Lower lobe of right lung (tissue), 2 donors: ENCODE data around the gene MBNL2. TPM values are rescaled to one million over a fixed set of nuclear protein-coding genes. Genes with fewer than 3 reads are reported as not detected.
A peak's percentile ranks its signal among the peaks of the same experiment; 100 is the strongest.

Source experiments
- ATAC-seq, 2 donors: fragments of 200-7000 bp; cut with Tn5 transposase; one replicate each; pipeline ENCODE4 v1.9.1; 2020 to 2022; ENCODE audit warnings: mild to moderate bottlenecking in 2 of 2, moderate library complexity in 2 of 2
- DNase-seq: peaks from one replicate; pipeline ENCODE4 v3.0.0-alpha.2; 2020
- H3K27ac ChIP-seq: fragments of 200-600 bp; one replicate; pipeline ENCODE4 v1.8.0; 2022
- H3K27me3 ChIP-seq: fragments of 200-600 bp; one replicate; pipeline ENCODE4 v1.8.0; 2022; ENCODE audit warnings: low read depth
- H3K36me3 ChIP-seq: fragments of 200-600 bp; one replicate; pipeline ENCODE4 v1.8.0; 2022; ENCODE audit warnings: mild to moderate bottlenecking
- H3K4me1 ChIP-seq: fragments of 200-600 bp; one replicate; pipeline ENCODE4 v1.8.0; 2022
- H3K4me3 ChIP-seq: fragments of 200-600 bp; one replicate; pipeline ENCODE4 v1.8.0; 2022; ENCODE audit warnings: mild to moderate bottlenecking
- H3K9me3 ChIP-seq: fragments of 200-600 bp; one replicate; pipeline ENCODE4 v1.8.0; 2022
- intact Hi-C: fragments of 100-400 bp; cut with DNase I; formaldehyde crosslinking; loops from one replicate; pipeline ENCODE4 v1.11.0; 2022
- total RNA-seq: library from RNA; stranded (reverse); fragmentation: NEBNext Ultra II Directional; extraction: Animal tissue kit (Norgen Biotek cat#: 25700); gene quantifications from one replicate; pipeline ENCODE4 v1.2.1, GENCODE V29; 2021
- TF ChIP-seq, protein P1 (sequence below): fragments of 200-600 bp; IDR thresholded peaks from one replicate; pipeline ENCODE4 v1.8.0; 2022; ENCODE audit warnings: antibody characterized with exemption, mild to moderate bottlenecking
- donor health status: DM: no; HTN: yes; CAD: no; lungs with severe emphysema.

Gene MBNL2
- total RNA-seq, 1 donor from 2014 or later, result 58.2 TPM

GRCh38 chr13:97341135-97341534 is 119.0 kb downstream of the MBNL2 start:
- TF ChIP-seq, protein P1, sequence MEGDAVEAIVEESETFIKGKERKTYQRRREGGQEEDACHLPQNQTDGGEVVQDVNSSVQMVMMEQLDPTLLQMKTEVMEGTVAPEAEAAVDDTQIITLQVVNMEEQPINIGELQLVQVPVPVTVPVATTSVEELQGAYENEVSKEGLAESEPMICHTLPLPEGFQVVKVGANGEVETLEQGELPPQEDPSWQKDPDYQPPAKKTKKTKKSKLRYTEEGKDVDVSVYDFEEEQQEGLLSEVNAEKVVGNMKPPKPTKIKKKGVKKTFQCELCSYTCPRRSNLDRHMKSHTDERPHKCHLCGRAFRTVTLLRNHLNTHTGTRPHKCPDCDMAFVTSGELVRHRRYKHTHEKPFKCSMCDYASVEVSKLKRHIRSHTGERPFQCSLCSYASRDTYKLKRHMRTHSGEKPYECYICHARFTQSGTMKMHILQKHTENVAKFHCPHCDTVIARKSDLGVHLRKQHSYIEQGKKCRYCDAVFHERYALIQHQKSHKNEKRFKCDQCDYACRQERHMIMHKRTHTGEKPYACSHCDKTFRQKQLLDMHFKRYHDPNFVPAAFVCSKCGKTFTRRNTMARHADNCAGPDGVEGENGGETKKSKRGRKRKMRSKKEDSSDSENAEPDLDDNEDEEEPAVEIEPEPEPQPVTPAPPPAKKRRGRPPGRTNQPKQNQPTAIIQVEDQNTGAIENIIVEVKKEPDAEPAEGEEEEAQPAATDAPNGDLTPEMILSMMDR, result no peak
- H3K4me3 ChIP-seq, result no peak overlapping the region
- intact Hi-C loops, result loop anchor here (5.0 kb wide), 1 partner anchor 119 kb away; the partner anchor contains the start of gene MBNL2
- no peak for ATAC-seq
- peaks cover 5% of the 10 kb centered on the region for H3K4me1 ChIP-seq
- H3K27me3 ChIP-seq, result no peaks in the 10 kb centered on the region
- DNase-seq, result no peak
- no peaks in the 10 kb centered on the region for H3K9me3 ChIP-seq
- H3K36me3 ChIP-seq, result peaks cover 41% of the 10 kb centered on the region
- no peak overlapping the region for H3K27ac ChIP-seq

DNA sequence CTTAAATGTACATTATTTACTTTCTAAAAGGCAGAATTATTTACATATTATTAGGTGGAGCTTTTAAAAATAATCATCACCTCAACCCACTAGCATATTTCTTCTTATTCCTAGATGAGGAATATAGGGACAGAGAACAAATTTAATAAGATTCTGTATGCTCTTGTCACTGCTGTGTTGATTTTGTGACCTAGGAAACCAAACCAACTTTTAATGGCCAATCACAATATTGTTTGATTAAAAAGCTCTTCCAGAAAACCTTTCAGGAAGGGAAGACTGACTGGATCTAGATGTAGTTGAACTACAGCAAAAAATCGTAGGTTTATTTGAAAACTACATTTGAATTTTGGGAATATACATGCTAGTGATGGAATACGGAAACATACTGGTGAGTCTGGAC is 120.0 kb downstream of the MBNL2 start:
- ATAC-seq (no peak), DNase-seq (no peak)
- H3K9me3 ChIP-seq, result no peaks in the 10 kb centered on the region
- no peak overlapping the region for H3K4me3 ChIP-seq
- peaks cover 5% of the 10 kb centered on the region for H3K4me1 ChIP-seq
- TF ChIP-seq, protein P1, result no peak
- H3K27ac ChIP-seq, result no peak overlapping the region
- intact Hi-C loops, result loop anchor here (5.0 kb wide), 1 partner anchor 120 kb away; the partner anchor contains the start of gene MBNL2
- H3K36me3 ChIP-seq, result peaks cover 40% of the 10 kb centered on the region
- no peaks in the 10 kb centered on the region for H3K27me3 ChIP-seq

- Histone ChIP-seq H3K27me3 (no peaks in the 10 kb centered on the region), H3K27ac (no peak overlapping the region), H3K9me3 (no peaks in the 10 kb centered on the region), H3K4me1 (peaks cover 5% of the 10 kb centered on the region), H3K36me3 (peaks cover 40% of the 10 kb centered on the region), H3K4me3 (no peak overlapping the region)
- TF ChIP-seq, protein P1, result no peak
- intact Hi-C loops, result loop anchor here (5.0 kb wide), 1 partner anchor 121 kb away; the partner anchor contains the start of gene MBNL2
- no peak for DNase-seq
- no peak for ATAC-seq
These were observed 120.8 kb downstream of the MBNL2 start for GRCh38 chr13:97342936-97343335.

DNA sequence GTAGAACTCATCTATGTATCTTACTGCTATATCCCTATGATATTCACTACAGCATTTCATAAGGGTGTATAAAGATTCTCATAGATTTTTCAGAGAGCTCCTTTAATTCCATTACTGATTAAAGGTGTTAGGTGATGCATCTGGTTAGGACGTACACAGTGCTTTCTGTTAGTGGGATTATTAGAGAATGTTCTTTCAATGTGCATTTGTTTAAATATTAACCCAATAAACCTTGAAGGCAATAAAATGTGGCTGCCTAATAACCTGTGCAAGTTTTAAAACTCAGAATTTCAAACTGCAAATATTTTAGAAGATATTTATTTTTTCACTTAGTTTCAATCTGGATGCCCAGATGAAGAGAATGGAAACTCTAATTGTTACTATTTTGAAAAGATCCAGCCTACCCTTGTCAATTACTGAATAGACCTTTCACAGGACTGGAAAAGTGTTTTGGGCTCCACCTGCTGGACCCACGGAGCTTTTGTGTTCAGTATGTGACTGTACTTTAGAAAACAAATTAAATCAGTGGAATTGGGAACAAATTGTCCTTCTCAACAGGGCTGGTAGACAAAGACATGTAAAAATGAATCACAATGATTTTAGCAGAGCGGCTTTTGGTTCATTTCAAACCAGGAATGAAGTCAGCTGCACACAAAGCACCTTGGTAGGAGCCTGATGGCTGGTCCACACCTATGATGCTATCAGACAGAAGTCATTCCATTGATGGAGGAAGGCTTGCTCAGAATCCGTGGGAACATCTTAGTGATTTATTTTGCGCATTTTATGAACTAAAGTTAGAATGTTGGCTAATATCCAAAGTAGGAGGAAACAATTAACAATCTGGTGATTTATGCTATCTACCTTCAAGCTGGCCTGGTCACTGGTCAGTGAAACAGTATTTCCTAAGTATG is 122.4 kb downstream of the MBNL2 start:
- ATAC-seq, result peak; percentile 72 to 84
- H3K27ac ChIP-seq, result no peak overlapping the region
- H3K36me3 ChIP-seq, result peaks cover 48% of the 10 kb centered on the region

GRCh38 chr13:97346097-97346496 is 124.0 kb downstream of the MBNL2 start:
- Histone ChIP-seq H3K4me3 (no peak overlapping the region), H3K36me3 (peaks cover 61% of the 10 kb centered on the region)
- intact Hi-C loops, result no loop called here

More for the DNA sequence above, 122.4 kb downstream of the MBNL2 start:
- DNase-seq, result peak; percentile 55
- TF ChIP-seq, protein P1, result peak; percentile 70
- H3K4me3 ChIP-seq, result no peak overlapping the region
- no peaks in the 10 kb centered on the region for H3K27me3 ChIP-seq
- intact Hi-C loops, result loop anchor here (5.0 kb wide), 1 partner anchor 122 kb away; the partner anchor contains the start of gene MBNL2
- H3K9me3 ChIP-seq, result no peaks in the 10 kb centered on the region
- H3K4me1 ChIP-seq, result peaks cover 5% of the 10 kb centered on the region

More at GRCh38 chr13:97346097-97346496, 124.0 kb downstream of the MBNL2 start:
- H3K27me3 ChIP-seq, result no peaks in the 10 kb centered on the region
- TF ChIP-seq, protein P1, result no peak
- ATAC-seq (no peak), DNase-seq (no peak)
- peaks cover 5% of the 10 kb centered on the region for H3K4me1 ChIP-seq
- no peaks in the 10 kb centered on the region for H3K9me3 ChIP-seq
- no peak overlapping the region for H3K27ac ChIP-seq
